HCT116 (cell line): ENCODE measurements around the gene SIRT7. TPM values are rescaled to one million over a fixed set of nuclear protein-coding genes. Genes with fewer than 3 reads are reported as not detected.

ENCODE experiments used
- ATAC-seq: fragments of 200-7000 bp; cut with Tn5 transposase; 2 replicates; pipeline ENCODE4 v1.9.1; 2020; ENCODE audit warnings: mild to moderate bottlenecking, moderate library complexity
- BruUV-seq: library from RNA; stranded (reverse); fragments of 400-500 nt; replicated peaks from 2 replicates; lab custom pipeline; 2021; lab: Mats Ljungman, UMichigan
- CTCF ChIA-PET: fragments of 300-600 bp; sonication (Branson Sonifier 250); formaldehyde crosslinking; loops from one replicate; lab custom pipeline; 2021; ENCODE audit warnings: antibody characterized with exemption; lab: Charles Lee
- POLR2A ChIA-PET: fragments of 300-600, 350-600 bp; sonication (Branson Sonifier 250); formaldehyde crosslinking; loops from one replicate; lab custom pipeline; 2021; ENCODE audit warnings: antibody characterized with exemption; lab: Charles Lee
- RAD21 ChIA-PET, 2 experiments: fragments of 300-600 bp; sonication (Branson Sonifier 250); formaldehyde crosslinking; loops; one replicate each; lab custom pipeline; 2023; ENCODE audit warnings: low total read pairs in 2 of 2; ENCODE audit not compliant: uncharacterized antibody in 2 of 2, unreplicated experiment in 2 of 2, low non-redundant PET in 1 of 2; lab: Charles Lee
- DNase-seq: peaks from one replicate; pipeline ENCODE4 v3.0.0-alpha.2; 2010; ENCODE audit warnings: low read depth, low spot score
- H2AFZ ChIP-seq: fragments of 200-600 bp; shearing (Covaris generic), sonication (generic); 2 replicates; pipeline ENCODE4 v1.6.1; 2017; ENCODE audit warnings: low read depth, mixed run types, mixed read lengths, antibody characterized with exemption, low read length; ENCODE audit not compliant: poor library complexity, severe bottlenecking
- H3K27ac ChIP-seq: 2 replicates; pipeline ENCODE4 v1.5.1; 2012; ENCODE audit warnings: low read depth, low read length
- H3K27me3 ChIP-seq: fragments of 200-600 bp; sonication (generic); 2 replicates; pipeline ENCODE4 v1.6.1; 2016; ENCODE audit warnings: mixed run types, low read length, mixed read lengths; ENCODE audit not compliant: insufficient read depth
- H3K36me3 ChIP-seq, 2 experiments: fragments of 200-500 bp in 1 of 2; fragments of 200-600 bp in 1 of 2; sonication (Bioruptor generic) in 1 of 2; sonication (generic) in 1 of 2; 2 replicates each; pipeline versions ENCODE4 v1.5.1 to v1.6.1; 2014 to 2016; ENCODE audit warnings: low read length in 2 of 2, inconsistent platforms in 1 of 2, mixed read lengths in 1 of 2, mixed run types in 1 of 2; ENCODE audit not compliant: insufficient read depth in 2 of 2, control insufficient read depth in 1 of 2
- H3K4me1 ChIP-seq, 2 experiments: fragments of 200-600 bp in 1 of 2; sonication (generic) in 1 of 2; 2 replicates each; pipeline versions ENCODE4 v1.5.1 to v1.6.1; 2012 to 2017; ENCODE audit warnings: low read length in 2 of 2, inconsistent platforms in 1 of 2, mild to moderate bottlenecking in 1 of 2, mixed read lengths in 1 of 2, mixed run types in 1 of 2, moderate library complexity in 1 of 2; ENCODE audit not compliant: insufficient read depth in 2 of 2, control insufficient read depth in 1 of 2
- H3K4me2 ChIP-seq: fragments of 200-600 bp; sonication (generic); 2 replicates; pipeline ENCODE4 v1.6.1; 2017; ENCODE audit warnings: mixed run types, low read length, mixed read lengths
- H3K4me3 ChIP-seq, 2 experiments: fragments of 200-600 bp in 1 of 2; sonication (generic) in 1 of 2; replicated peaks in 1 of 2; 2 replicates each; pipeline ENCODE4 v1.5.1; 2011 to 2016; ENCODE audit warnings: low read length in 2 of 2, control low read depth in 1 of 2, low read depth in 1 of 2, mild to moderate bottlenecking in 1 of 2, mixed read lengths in 1 of 2, mixed run types in 1 of 2
- H3K79me2 ChIP-seq: fragments of 200-600 bp; sonication (generic); 2 replicates; pipeline ENCODE4 v1.6.1; 2017; ENCODE audit warnings: mild to moderate bottlenecking, mixed run types, low read length, moderate library complexity, mixed read lengths; ENCODE audit not compliant: insufficient read depth
- H3K9ac ChIP-seq: fragments of 200-600 bp; sonication (generic); 2 replicates; pipeline ENCODE4 v1.6.1; 2016; ENCODE audit warnings: low read length, mixed read lengths
- H3K9me2 ChIP-seq: fragments of 200-600 bp; sonication (generic), shearing (Covaris generic); 2 replicates; pipeline ENCODE4 v1.6.1; 2017; ENCODE audit warnings: mixed run types, mild to moderate bottlenecking, moderate library complexity; ENCODE audit not compliant: insufficient read depth
- H3K9me3 ChIP-seq, 2 experiments: fragments of 200-500 bp in 1 of 2; fragments of 200-600 bp in 1 of 2; sonication (Bioruptor generic) in 1 of 2; sonication (generic) in 1 of 2; 2 replicates each; pipeline ENCODE4 v1.6.1; 2014 to 2017; ENCODE audit warnings: low read length in 2 of 2, mixed read lengths in 2 of 2, inconsistent platforms in 1 of 2, low read depth in 1 of 2, mild to moderate bottlenecking in 1 of 2, mixed run types in 1 of 2, moderate library complexity in 1 of 2; ENCODE audit not compliant: control insufficient read depth in 1 of 2, insufficient read depth in 1 of 2
- H4K20me1 ChIP-seq: fragments of 200-600 bp; sonication (generic), shearing (Covaris generic); 2 replicates; pipeline ENCODE4 v1.6.1; 2017; ENCODE audit warnings: mixed run types, mild to moderate bottlenecking, moderate library complexity; ENCODE audit not compliant: insufficient read depth
- CBX3 ChIP-seq: IDR thresholded peaks from 2 replicates; pipeline ENCODE4 v1.6.1; 2012; ENCODE audit warnings: low read depth
- CEBPB ChIP-seq: IDR thresholded peaks from 2 replicates; pipeline ENCODE4 v1.6.1; 2012; ENCODE audit warnings: low read depth
- EGR1 ChIP-seq: IDR thresholded peaks from 2 replicates; pipeline ENCODE4 v1.6.1; 2012; ENCODE audit warnings: low read depth
- FOSL1 ChIP-seq: IDR thresholded peaks from 2 replicates; pipeline ENCODE4 v1.6.1; 2012; ENCODE audit warnings: low read depth
- JUND ChIP-seq: IDR thresholded peaks from 2 replicates; pipeline ENCODE4 v1.6.1; 2012
- POLR2AphosphoS5 ChIP-seq: IDR thresholded peaks from 2 replicates; pipeline ENCODE4 v1.6.1; 2011; ENCODE audit warnings: mild to moderate bottlenecking, low read depth, low read length, moderate library complexity
- SIN3A ChIP-seq: IDR thresholded peaks from 2 replicates; pipeline ENCODE4 v1.6.1; 2012; ENCODE audit warnings: low read depth
- SP1 ChIP-seq: IDR thresholded peaks from 2 replicates; pipeline ENCODE4 v1.6.1; 2012; ENCODE audit warnings: low read depth
- SRF ChIP-seq: IDR thresholded peaks from 2 replicates; pipeline ENCODE4 v1.6.1; 2012; ENCODE audit warnings: low read depth
- TCF7L2 ChIP-seq: IDR thresholded peaks from 2 replicates; pipeline ENCODE4 v1.7.0; 2011; ENCODE audit warnings: borderline replicate concordance, inconsistent platforms; ENCODE audit not compliant: insufficient read depth, insufficient read length; ENCODE audit errors: extremely low read depth
- YY1 ChIP-seq: IDR thresholded peaks from 2 replicates; pipeline ENCODE4 v1.6.1; 2011; ENCODE audit warnings: low read length, low read depth, moderate library complexity, mild to moderate bottlenecking; ENCODE audit not compliant: insufficient replicate concordance; ENCODE audit errors: extremely low read depth
- ZFX ChIP-seq: fragments of 450-650 bp; IDR thresholded peaks from 2 replicates; pipeline ENCODE4 v1.6.1; 2017
- ZNF274 ChIP-seq: fragments of 200-500 bp; sonication (Bioruptor generic); IDR thresholded peaks from 2 replicates; pipeline ENCODE4 v1.6.1; 2014; ENCODE audit warnings: mild to moderate bottlenecking, low read depth, low read length, inconsistent platforms
- intact Hi-C: fragments of 100-400 bp; cut with micrococcal nuclease; formaldehyde crosslinking; loops from 2 replicates; pipeline ENCODE4 v1.10.0; 2022
- total RNA-seq: library from RNA; stranded (reverse); gene quantifications from one replicate; pipeline ENCODE4 v1.2.1, GENCODE V29; 2021; ENCODE audit not compliant: unreplicated experiment
- TF ChIP-seq, protein P1 (sequence below): IDR thresholded peaks from 2 replicates; pipeline ENCODE4 v1.6.1; 2012; ENCODE audit warnings: low read depth
- TF ChIP-seq, protein P2 (sequence below): IDR thresholded peaks from 2 replicates; pipeline ENCODE4 v1.6.1; 2011; ENCODE audit warnings: mild to moderate bottlenecking, low read length, moderate library complexity; ENCODE audit not compliant: insufficient replicate concordance; ENCODE audit errors: extremely low read depth
- TF ChIP-seq, protein P3 (sequence below), 3 experiments: fragments of 200-600 bp in 1 of 3; sonication (generic) in 1 of 3; IDR thresholded peaks in 2 of 3; conservative IDR thresholded peaks in 1 of 3; 2 replicates each; pipeline ENCODE4 v1.5.1; 2012 to 2017; ENCODE audit warnings: low read depth in 2 of 3, low read length in 2 of 3, antibody characterized with exemption in 1 of 3, borderline replicate concordance in 1 of 3, control low read depth in 1 of 3, mild to moderate bottlenecking in 1 of 3, mixed read lengths in 1 of 3, mixed run types in 1 of 3, moderate library complexity in 1 of 3; ENCODE audit not compliant: insufficient read depth in 1 of 3
- TF ChIP-seq, protein P4 (sequence below): IDR thresholded peaks from 2 replicates; pipeline ENCODE4 v1.6.1; 2012

The SIRT7 gene
- total RNA-seq, 1 experiment from 2014 or later = 62.6 TPM

DNA sequence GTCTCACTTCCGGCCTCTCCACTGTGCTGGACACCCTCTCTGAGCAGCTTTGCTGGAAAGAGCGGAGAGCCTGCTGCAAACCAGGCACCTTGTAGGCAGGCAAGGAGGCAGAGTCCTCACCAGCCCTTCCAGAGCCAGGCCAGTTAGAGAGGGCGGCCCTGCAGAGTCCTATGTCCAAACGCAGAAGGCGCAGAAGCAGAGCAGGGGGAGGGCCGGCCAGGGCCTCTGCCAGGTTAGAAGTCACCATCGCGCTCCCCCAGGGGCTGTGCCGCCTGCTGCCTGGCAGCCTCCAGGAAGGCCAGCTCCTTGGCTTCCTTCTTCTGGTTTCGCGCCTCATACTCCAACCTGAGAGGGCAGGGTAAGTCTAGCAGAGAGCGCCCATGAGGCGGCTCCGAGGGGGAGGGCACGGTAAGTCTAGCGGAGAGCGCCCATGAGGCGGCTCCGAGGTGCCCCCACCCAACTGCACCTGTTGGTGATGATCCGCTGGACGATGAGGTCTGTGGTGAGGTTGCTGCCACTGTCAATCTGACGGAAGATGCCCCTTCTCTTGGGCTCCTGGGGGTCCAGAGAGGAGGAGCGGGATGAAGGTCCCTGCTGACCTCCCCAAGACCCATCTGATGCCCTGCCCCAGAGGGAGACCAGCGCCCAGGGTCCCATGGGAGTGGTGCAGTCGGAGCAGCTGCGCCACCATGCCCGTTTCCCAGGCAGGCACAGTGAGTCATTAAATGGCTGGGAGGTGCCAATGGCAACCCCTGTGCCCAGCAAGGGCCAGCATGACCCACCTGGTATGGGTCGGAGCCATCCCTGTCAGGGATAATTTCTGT is 13.2 kb downstream of the SIRT7 start:
- CTCF ChIA-PET = no interaction called here
- BruUV-seq = TSS peak; percentile 30
- Histone ChIP-seq H4K20me1 (no peaks in the 10 kb centered on the region), H3K9me3 (no peaks in the 10 kb centered on the region), H3K27ac (no peak overlapping the region), H2AFZ (no peak overlapping the region), H3K79me2 (no peaks in the 10 kb centered on the region; the same call in 1 of the 2 replicates), H3K9me2 (no peaks in the 10 kb centered on the region), H3K36me3 (peaks cover 0 to 19% of the 10 kb centered on the region in 2 experiments; a peak in 2 of 4 replicates), H3K4me2 (no peak overlapping the region), H3K4me3 (no peak overlapping the region), H3K9ac (no peak overlapping the region), H3K27me3 (no peaks in the 10 kb centered on the region), H3K4me1 (peaks cover 0 to 20% of the 10 kb centered on the region in 2 experiments)
- intact Hi-C loops = no loop called here
- POLR2A ChIA-PET = interaction anchor here (0.6 kb wide), 1 partner anchor 25 kb away, joined by 3 read pairs; no protein-coding TSS in a partner anchor
- TF ChIP-seq ZFX (no peak), YY1 (no peak), TCF7L2 (no peak), SRF (no peak), JUND (no peak), FOSL1 (no peak), POLR2AphosphoS5 (no peak), CBX3 (no peak), SP1 (no peak), ZNF274 (no peak), SIN3A (no peak), EGR1 (no peak), CEBPB (no peak)
- TF ChIP-seq, protein P1, sequence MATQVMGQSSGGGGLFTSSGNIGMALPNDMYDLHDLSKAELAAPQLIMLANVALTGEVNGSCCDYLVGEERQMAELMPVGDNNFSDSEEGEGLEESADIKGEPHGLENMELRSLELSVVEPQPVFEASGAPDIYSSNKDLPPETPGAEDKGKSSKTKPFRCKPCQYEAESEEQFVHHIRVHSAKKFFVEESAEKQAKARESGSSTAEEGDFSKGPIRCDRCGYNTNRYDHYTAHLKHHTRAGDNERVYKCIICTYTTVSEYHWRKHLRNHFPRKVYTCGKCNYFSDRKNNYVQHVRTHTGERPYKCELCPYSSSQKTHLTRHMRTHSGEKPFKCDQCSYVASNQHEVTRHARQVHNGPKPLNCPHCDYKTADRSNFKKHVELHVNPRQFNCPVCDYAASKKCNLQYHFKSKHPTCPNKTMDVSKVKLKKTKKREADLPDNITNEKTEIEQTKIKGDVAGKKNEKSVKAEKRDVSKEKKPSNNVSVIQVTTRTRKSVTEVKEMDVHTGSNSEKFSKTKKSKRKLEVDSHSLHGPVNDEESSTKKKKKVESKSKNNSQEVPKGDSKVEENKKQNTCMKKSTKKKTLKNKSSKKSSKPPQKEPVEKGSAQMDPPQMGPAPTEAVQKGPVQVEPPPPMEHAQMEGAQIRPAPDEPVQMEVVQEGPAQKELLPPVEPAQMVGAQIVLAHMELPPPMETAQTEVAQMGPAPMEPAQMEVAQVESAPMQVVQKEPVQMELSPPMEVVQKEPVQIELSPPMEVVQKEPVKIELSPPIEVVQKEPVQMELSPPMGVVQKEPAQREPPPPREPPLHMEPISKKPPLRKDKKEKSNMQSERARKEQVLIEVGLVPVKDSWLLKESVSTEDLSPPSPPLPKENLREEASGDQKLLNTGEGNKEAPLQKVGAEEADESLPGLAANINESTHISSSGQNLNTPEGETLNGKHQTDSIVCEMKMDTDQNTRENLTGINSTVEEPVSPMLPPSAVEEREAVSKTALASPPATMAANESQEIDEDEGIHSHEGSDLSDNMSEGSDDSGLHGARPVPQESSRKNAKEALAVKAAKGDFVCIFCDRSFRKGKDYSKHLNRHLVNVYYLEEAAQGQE = no peak
- TF ChIP-seq, protein P2, sequence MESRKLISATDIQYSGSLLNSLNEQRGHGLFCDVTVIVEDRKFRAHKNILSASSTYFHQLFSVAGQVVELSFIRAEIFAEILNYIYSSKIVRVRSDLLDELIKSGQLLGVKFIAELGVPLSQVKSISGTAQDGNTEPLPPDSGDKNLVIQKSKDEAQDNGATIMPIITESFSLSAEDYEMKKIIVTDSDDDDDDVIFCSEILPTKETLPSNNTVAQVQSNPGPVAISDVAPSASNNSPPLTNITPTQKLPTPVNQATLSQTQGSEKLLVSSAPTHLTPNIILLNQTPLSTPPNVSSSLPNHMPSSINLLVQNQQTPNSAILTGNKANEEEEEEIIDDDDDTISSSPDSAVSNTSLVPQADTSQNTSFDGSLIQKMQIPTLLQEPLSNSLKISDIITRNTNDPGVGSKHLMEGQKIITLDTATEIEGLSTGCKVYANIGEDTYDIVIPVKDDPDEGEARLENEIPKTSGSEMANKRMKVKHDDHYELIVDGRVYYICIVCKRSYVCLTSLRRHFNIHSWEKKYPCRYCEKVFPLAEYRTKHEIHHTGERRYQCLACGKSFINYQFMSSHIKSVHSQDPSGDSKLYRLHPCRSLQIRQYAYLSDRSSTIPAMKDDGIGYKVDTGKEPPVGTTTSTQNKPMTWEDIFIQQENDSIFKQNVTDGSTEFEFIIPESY = no peak
- TF ChIP-seq, protein P3, sequence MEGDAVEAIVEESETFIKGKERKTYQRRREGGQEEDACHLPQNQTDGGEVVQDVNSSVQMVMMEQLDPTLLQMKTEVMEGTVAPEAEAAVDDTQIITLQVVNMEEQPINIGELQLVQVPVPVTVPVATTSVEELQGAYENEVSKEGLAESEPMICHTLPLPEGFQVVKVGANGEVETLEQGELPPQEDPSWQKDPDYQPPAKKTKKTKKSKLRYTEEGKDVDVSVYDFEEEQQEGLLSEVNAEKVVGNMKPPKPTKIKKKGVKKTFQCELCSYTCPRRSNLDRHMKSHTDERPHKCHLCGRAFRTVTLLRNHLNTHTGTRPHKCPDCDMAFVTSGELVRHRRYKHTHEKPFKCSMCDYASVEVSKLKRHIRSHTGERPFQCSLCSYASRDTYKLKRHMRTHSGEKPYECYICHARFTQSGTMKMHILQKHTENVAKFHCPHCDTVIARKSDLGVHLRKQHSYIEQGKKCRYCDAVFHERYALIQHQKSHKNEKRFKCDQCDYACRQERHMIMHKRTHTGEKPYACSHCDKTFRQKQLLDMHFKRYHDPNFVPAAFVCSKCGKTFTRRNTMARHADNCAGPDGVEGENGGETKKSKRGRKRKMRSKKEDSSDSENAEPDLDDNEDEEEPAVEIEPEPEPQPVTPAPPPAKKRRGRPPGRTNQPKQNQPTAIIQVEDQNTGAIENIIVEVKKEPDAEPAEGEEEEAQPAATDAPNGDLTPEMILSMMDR (IDR thresholded peaks at IDR 0.05 in 2 of 3, conservative IDR thresholded peaks at IDR 0.05 in 1 of 3; ENCODE audit: borderline replicate concordance in 1 of 3, insufficient read depth in 1 of 3, low read depth in 2 of 3, low read length in 2 of 3) = no peak
- TF ChIP-seq, protein P4, sequence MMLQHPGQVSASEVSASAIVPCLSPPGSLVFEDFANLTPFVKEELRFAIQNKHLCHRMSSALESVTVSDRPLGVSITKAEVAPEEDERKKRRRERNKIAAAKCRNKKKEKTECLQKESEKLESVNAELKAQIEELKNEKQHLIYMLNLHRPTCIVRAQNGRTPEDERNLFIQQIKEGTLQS = no peak
- ATAC-seq = no peak
- no peak for DNase-seq
- RAD21 ChIA-PET = no interaction called here
